ENCODE results near the gene RXRG.

Gene RXRG

GRCh38 chr1:165364568-165365133, 80.3 kb downstream of the RXRG start:
- DNase-seq = peak; percentile 70

GRCh38 chr1:165356876-165357275, 88.0 kb downstream of the RXRG start:
- DNase-seq = no peak

- no peak for DNase-seq
Observed at GRCh38 chr1:165355977-165356811, 88.7 kb downstream of the RXRG start, which contains the start of gene LMX1A. TSS of gene LMX1A (minus strand) at chr1:165356715. CDS start at chr1:165355559, 1,156 bp downstream.

GRCh38 chr1:165355139-165355976, 89.6 kb downstream of the RXRG start:
- no peak for DNase-seq

- no peak for DNase-seq
Observed at GRCh38 chr1:165354739-165355138, 90.2 kb downstream of the RXRG start.

- no peak for DNase-seq
Observed at GRCh38 chr1:165353731-165354671, 90.9 kb downstream of the RXRG start.

- no peak for DNase-seq
Observed at GRCh38 chr1:165352442-165353293, 92.3 kb downstream of the RXRG start.

GRCh38 chr1:165351863-165352441, 93.0 kb downstream of the RXRG start:
- DNase-seq = no peak
